OCI-LY7 (cell line): ENCODE measurements around the gene ZNF282.

ENCODE experiments used
- EZH2phosphoT487 ChIP-seq: fragments of 200-600 bp; sonication (generic); IDR thresholded peaks from 2 replicates; pipeline ENCODE4 v1.6.1; 2018; ENCODE audit warnings: low read depth, borderline replicate concordance, mild to moderate bottlenecking, mixed run types, antibody characterized with exemption, low read length, moderate library complexity, mixed read lengths
- TF ChIP-seq, protein P1 (sequence below): fragments of 200-600 bp; sonication (generic); conservative IDR thresholded peaks from 2 replicates; pipeline ENCODE4 v1.5.1; 2014; ENCODE audit warnings: mild to moderate bottlenecking, antibody characterized with exemption, low read length, moderate library complexity, mixed read lengths

DNA sequence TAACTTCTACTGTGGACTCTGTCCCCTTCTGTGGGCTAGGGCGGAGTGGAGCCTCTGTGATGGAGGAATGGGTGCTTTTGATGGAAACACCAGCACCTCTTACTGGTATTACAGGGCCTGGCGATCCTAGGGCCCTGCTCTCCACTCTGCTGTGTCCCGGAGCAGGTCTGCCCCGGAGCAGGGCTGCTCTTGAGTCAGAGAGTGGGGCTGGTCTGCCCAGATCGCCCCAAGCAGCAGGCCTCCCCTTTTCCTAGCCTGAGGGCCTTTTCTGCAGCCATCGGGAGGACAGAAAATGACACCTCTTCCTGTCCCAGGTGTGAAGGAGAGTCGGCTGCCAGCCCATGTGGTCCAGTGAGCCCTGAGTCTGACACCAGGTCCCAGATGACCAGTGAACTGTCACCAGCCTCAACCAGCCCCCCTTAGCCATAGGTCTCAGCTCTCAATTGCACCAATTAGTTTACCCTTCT, 1.4 kb downstream of the ZNF282 start:
- TF ChIP-seq, protein P1, sequence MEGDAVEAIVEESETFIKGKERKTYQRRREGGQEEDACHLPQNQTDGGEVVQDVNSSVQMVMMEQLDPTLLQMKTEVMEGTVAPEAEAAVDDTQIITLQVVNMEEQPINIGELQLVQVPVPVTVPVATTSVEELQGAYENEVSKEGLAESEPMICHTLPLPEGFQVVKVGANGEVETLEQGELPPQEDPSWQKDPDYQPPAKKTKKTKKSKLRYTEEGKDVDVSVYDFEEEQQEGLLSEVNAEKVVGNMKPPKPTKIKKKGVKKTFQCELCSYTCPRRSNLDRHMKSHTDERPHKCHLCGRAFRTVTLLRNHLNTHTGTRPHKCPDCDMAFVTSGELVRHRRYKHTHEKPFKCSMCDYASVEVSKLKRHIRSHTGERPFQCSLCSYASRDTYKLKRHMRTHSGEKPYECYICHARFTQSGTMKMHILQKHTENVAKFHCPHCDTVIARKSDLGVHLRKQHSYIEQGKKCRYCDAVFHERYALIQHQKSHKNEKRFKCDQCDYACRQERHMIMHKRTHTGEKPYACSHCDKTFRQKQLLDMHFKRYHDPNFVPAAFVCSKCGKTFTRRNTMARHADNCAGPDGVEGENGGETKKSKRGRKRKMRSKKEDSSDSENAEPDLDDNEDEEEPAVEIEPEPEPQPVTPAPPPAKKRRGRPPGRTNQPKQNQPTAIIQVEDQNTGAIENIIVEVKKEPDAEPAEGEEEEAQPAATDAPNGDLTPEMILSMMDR: no peak
- TF ChIP-seq EZH2phosphoT487: no peak
